HL-60 (cell line): Measurements from ENCODE around the gene JDP2.

ENCODE experiments used
- CTCF ChIP-seq: IDR thresholded peaks from one replicate; pipeline ENCODE4 v1.5.1; 2011; ENCODE audit warnings: low read length, control low read depth, inconsistent platforms; ENCODE audit not compliant: insufficient read depth
- GABPA ChIP-seq: IDR thresholded peaks from 2 replicates; pipeline ENCODE4 v1.6.1; 2012; ENCODE audit warnings: low read depth
- POLR2AphosphoS5 ChIP-seq: IDR thresholded peaks from 2 replicates; pipeline ENCODE4 v1.6.1; 2012; ENCODE audit warnings: low read depth
- SPI1 ChIP-seq: IDR thresholded peaks from 2 replicates; pipeline ENCODE4 v1.6.1; 2012; ENCODE audit warnings: low read depth, mild to moderate bottlenecking, borderline replicate concordance
- TF ChIP-seq, protein P1 (sequence below): IDR thresholded peaks from 2 replicates; pipeline ENCODE4 v1.6.1; 2012; ENCODE audit warnings: low read depth; ENCODE audit not compliant: insufficient replicate concordance

DNA sequence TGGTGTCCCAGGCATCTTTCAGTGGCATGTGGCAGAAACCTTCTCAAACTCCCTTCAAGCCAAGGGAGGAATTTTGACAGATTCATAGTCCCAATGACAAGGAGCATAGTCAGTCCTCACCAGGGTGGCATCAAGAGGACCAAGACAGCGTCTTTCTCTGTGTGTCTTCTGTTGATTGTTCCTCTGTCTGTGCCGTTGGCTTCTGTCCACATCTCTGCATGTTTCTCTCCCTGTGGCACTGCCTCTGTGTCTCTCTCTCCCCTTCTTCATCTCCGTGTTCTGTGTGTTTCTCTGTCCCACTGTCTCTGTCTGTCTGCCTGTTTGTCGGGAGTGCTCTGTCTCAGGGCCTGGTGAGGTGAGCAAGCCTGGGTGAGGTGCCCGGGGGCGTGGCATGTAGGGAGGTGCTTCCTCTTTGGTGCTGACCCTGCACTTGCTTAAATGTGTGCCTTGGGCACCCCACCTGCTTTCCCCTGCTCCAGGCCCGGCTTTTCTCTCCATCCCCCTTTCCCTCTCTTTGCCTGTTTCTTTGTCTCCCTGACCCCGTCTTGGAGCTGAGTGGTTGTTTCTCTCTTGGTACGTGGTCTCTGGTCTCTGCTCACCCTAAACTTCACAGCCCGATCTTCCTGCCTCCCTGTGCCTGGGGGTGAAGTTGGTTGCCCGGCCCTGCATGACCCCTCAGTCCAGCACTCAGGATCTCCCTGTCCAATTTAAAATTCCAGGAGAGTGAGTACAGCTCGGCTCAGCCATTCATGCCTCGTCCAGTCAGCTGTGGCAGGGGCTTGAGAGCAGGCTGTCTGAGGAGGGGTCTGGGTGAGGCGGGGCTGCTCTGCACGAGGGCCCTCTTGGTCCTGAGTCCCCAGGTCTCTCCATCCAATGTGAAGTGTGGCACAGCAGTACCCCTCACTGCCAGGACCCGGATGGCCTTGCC lies 28.5 kb downstream of the JDP2 start:
- TF ChIP-seq CTCF = no peak
- TF ChIP-seq, protein P1, sequence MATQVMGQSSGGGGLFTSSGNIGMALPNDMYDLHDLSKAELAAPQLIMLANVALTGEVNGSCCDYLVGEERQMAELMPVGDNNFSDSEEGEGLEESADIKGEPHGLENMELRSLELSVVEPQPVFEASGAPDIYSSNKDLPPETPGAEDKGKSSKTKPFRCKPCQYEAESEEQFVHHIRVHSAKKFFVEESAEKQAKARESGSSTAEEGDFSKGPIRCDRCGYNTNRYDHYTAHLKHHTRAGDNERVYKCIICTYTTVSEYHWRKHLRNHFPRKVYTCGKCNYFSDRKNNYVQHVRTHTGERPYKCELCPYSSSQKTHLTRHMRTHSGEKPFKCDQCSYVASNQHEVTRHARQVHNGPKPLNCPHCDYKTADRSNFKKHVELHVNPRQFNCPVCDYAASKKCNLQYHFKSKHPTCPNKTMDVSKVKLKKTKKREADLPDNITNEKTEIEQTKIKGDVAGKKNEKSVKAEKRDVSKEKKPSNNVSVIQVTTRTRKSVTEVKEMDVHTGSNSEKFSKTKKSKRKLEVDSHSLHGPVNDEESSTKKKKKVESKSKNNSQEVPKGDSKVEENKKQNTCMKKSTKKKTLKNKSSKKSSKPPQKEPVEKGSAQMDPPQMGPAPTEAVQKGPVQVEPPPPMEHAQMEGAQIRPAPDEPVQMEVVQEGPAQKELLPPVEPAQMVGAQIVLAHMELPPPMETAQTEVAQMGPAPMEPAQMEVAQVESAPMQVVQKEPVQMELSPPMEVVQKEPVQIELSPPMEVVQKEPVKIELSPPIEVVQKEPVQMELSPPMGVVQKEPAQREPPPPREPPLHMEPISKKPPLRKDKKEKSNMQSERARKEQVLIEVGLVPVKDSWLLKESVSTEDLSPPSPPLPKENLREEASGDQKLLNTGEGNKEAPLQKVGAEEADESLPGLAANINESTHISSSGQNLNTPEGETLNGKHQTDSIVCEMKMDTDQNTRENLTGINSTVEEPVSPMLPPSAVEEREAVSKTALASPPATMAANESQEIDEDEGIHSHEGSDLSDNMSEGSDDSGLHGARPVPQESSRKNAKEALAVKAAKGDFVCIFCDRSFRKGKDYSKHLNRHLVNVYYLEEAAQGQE = no peak
- no peak for TF ChIP-seq GABPA
- TF ChIP-seq POLR2AphosphoS5 = no peak
- TF ChIP-seq SPI1 = no peak
